HepG2 (cell line): ENCODE measurements around the gene CUEDC2. TPM values are rescaled to one million over a fixed set of nuclear protein-coding genes. Genes with fewer than 3 reads are reported as not detected.

Source experiments
- FOXK1 ChIP-seq: sonication (generic); formaldehyde crosslinking; IDR thresholded peaks from 2 replicates; pipeline ENCODE4 v1.4.0; 2020; ENCODE audit warnings: low read depth, missing genetic modification reagents, borderline replicate concordance
- GLI4 ChIP-seq: sonication (generic); formaldehyde crosslinking; IDR thresholded peaks from 2 replicates; pipeline ENCODE4 v1.5.1; 2020; ENCODE audit warnings: missing genetic modification reagents, mild to moderate bottlenecking, moderate library complexity, borderline replicate concordance
- ISL2 ChIP-seq: sonication (generic); formaldehyde crosslinking; IDR thresholded peaks from 2 replicates; pipeline ENCODE4 v1.5.0; 2020; ENCODE audit warnings: missing genetic modification reagents
- NCOR1 ChIP-seq: fragments of 200-600 bp; sonication (generic); IDR thresholded peaks from 2 replicates; pipeline ENCODE4 v1.7.0; 2017; ENCODE audit warnings: antibody characterized with exemption, low read length, borderline replicate concordance
- PRDM15 ChIP-seq: sonication (generic); formaldehyde crosslinking; IDR thresholded peaks from 2 replicates; pipeline ENCODE4 v1.4.0; 2020; ENCODE audit warnings: missing genetic modification reagents
- SNAPC4 ChIP-seq: sonication (generic); formaldehyde crosslinking; IDR thresholded peaks from 2 replicates; pipeline ENCODE4 v1.4.0; 2020; ENCODE audit warnings: mild to moderate bottlenecking, missing genetic modification reagents
- ZBTB34 ChIP-seq: sonication (generic); formaldehyde crosslinking; IDR thresholded peaks from 2 replicates; pipeline ENCODE4 v1.8.0; 2022; ENCODE audit warnings: mild to moderate bottlenecking, missing genetic modification reagents
- ZNF296 ChIP-seq: sonication (generic); formaldehyde crosslinking; conservative IDR thresholded peaks from 2 replicates; pipeline ENCODE4 v1.5.0; 2020; ENCODE audit warnings: mild to moderate bottlenecking, missing genetic modification reagents
- ZNF550 ChIP-seq: sonication (generic); formaldehyde crosslinking; IDR thresholded peaks from 2 replicates; pipeline ENCODE4 v1.4.0; 2020; ENCODE audit warnings: mild to moderate bottlenecking, missing genetic modification reagents, borderline replicate concordance
- polyA plus RNA-seq, 8 experiments: library from polyadenylated mRNA; depleted of rRNA in 3 of 8; stranded (reverse) in 7 of 8; unstranded in 1 of 8; fragments of >200 nt; fragmentation: Illumina TruSeq in 4 of 8; extraction: Trizol in 4 of 8; gene quantifications; 2 replicates each; pipeline versions ENCODE4 v1.2.1 to v1.2.3, GENCODE V29; 2011 to 2016; ENCODE audit warnings: low read depth in 4 of 8, missing spikeins in 1 of 8, mixed read lengths in 1 of 8; ENCODE audit not compliant: insufficient read depth in 1 of 8
- total RNA-seq, 5 experiments: library from RNA; depleted of rRNA; stranded (reverse); fragments of >200 nt; fragmentation: Illumina TruSeq; extraction: Trizol; gene quantifications; 2 replicates each; pipeline ENCODE4 v1.2.3, GENCODE V29; 2016; ENCODE audit warnings: low read depth in 1 of 5
- TF ChIP-seq, protein P1 (sequence below): sonication (generic); formaldehyde crosslinking; IDR thresholded peaks from 2 replicates; pipeline ENCODE4 v1.8.0; 2022; ENCODE audit warnings: missing genetic modification reagents, mild to moderate bottlenecking, borderline replicate concordance
- TF ChIP-seq, protein P2 (sequence below): sonication (generic); formaldehyde crosslinking; IDR thresholded peaks from 2 replicates; pipeline ENCODE4 v1.5.1; 2020; ENCODE audit warnings: mild to moderate bottlenecking, missing genetic modification reagents, moderate library complexity

CUEDC2 gene
- total and polyA plus RNA-seq, 2 of the 13 experiments (the other 11 are each of a cell fraction or from before 2014, with no cell fraction given), result 13.1 to 18.4 TPM

DNA sequence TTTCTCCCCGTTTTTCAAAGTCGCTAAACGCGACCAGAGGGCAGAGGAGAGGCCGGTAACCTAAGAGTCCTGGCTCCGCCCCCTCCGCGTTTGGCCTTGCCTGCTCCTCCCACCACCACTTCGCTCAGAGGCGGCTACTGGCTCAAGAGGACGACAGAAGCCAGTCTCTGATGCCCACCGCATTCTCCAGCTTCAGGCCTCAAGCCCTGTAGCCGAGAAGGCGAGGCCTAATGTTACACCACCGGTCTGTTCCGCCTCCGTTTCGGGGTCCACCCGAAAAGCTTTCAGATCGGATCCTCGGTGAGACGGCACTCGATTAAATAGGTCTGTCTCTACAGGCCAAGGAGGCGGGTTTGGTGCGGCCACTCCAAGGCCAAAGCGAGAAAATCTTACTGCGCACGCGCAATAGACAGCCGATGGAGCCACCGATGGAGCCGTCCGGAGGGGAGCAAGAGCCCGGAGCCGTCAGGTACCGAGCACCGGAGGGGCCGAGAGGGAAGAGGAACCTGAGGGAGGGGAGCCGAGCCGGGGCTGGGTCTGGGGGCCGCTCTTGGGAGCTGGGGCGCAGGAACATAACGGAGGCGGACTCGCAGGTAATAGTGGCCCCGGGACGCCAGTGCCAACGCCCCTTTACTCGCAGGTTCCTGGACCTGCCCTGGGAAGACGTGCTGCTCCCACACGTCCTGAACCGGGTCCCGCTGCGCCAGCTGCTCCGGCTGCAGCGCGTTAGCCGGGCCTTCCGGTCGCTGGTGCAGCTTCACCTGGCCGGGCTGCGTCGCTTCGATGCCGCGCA is 11.5 kb downstream of the CUEDC2 start, which contains the start of gene FBXL15 (continued):
- TF ChIP-seq, protein P1, sequence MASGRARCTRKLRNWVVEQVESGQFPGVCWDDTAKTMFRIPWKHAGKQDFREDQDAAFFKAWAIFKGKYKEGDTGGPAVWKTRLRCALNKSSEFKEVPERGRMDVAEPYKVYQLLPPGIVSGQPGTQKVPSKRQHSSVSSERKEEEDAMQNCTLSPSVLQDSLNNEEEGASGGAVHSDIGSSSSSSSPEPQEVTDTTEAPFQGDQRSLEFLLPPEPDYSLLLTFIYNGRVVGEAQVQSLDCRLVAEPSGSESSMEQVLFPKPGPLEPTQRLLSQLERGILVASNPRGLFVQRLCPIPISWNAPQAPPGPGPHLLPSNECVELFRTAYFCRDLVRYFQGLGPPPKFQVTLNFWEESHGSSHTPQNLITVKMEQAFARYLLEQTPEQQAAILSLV, result peak; percentile 86; the same call in 1 of the 2 replicates
- TF ChIP-seq ZNF296 (peak; percentile 74; the same call in 1 of the 2 replicates), SNAPC4 (0 out of 2 replicates have a peak, but pooled peaks have one; percentile 37), NCOR1 (peak; percentile 6; the same call in 1 of the 2 replicates), ISL2 (CRISPR knock-in tag) (peak; percentile 68), FOXK1 (CRISPR knock-in tag) (peak; percentile 90), GLI4 (no peak), ZNF550 (CRISPR knock-in tag) (no peak), PRDM15 (peak; percentile 70; the same call in 1 of the 2 replicates), ZBTB34 (CRISPR knock-in tag) (0 out of 2 replicates have a peak, but pooled peaks have one; percentile 17)
- TF ChIP-seq, protein P2, sequence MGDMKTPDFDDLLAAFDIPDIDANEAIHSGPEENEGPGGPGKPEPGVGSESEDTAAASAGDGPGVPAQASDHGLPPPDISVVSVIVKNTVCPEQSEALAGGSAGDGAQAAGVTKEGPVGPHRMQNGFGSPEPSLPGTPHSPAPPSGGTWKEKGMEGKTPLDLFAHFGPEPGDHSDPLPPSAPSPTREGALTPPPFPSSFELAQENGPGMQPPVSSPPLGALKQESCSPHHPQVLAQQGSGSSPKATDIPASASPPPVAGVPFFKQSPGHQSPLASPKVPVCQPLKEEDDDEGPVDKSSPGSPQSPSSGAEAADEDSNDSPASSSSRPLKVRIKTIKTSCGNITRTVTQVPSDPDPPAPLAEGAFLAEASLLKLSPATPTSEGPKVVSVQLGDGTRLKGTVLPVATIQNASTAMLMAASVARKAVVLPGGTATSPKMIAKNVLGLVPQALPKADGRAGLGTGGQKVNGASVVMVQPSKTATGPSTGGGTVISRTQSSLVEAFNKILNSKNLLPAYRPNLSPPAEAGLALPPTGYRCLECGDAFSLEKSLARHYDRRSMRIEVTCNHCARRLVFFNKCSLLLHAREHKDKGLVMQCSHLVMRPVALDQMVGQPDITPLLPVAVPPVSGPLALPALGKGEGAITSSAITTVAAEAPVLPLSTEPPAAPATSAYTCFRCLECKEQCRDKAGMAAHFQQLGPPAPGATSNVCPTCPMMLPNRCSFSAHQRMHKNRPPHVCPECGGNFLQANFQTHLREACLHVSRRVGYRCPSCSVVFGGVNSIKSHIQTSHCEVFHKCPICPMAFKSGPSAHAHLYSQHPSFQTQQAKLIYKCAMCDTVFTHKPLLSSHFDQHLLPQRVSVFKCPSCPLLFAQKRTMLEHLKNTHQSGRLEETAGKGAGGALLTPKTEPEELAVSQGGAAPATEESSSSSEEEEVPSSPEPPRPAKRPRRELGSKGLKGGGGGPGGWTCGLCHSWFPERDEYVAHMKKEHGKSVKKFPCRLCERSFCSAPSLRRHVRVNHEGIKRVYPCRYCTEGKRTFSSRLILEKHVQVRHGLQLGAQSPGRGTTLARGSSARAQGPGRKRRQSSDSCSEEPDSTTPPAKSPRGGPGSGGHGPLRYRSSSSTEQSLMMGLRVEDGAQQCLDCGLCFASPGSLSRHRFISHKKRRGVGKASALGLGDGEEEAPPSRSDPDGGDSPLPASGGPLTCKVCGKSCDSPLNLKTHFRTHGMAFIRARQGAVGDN, result peak; percentile 72
